H1 (cell line): ENCODE measurements around the gene NELL2. TPM values are rescaled to one million over a fixed set of nuclear protein-coding genes. Genes with fewer than 3 reads are reported as not detected.

Experiments used
- CTCF ChIA-PET: fragments of 300-600 bp; sonication (Branson Sonifier 250); formaldehyde crosslinking; loops from one replicate; lab custom pipeline; 2021; ENCODE audit not compliant: partially characterized antibody; lab: Charles Lee
- POLR2A ChIA-PET: fragments of 300-600 bp; sonication (Branson Sonifier 250); formaldehyde crosslinking; loops from one replicate; lab custom pipeline; 2021; ENCODE audit warnings: inconsistent platforms; ENCODE audit not compliant: partially characterized antibody; lab: Charles Lee
- DNase-seq, 2 experiments: peaks; one replicate each; pipeline versions ENCODE4 v3.0.0 to v3.0.0-alpha.2; 2010 to 2022; ENCODE audit warnings: low spot score in 2 of 2, low read depth in 1 of 2, mixed read lengths in 1 of 2
- FAIRE-seq: peaks from 2 replicates; lab custom pipeline; 2011; peaks lifted over from hg19 to GRCh38; lab: Jason Lieb, UNC
- H2AFZ ChIP-seq: 2 replicates; pipeline ENCODE4 v1.8.1; 2012; ENCODE audit warnings: low read length, inconsistent platforms
- H2AK5ac ChIP-seq: 2 replicates; pipeline ENCODE4 v1.6.1; 2013; ENCODE audit warnings: low read depth, low read length
- H2BK120ac ChIP-seq: replicated peaks from 2 replicates; pipeline ENCODE3; 2013; ENCODE audit warnings: low read depth, low read length, inconsistent platforms
- H2BK12ac ChIP-seq: 2 replicates; pipeline ENCODE4 v1.6.1; 2013; ENCODE audit warnings: low read depth, low read length
- H2BK15ac ChIP-seq: 2 replicates; pipeline ENCODE4 v1.6.1; 2013; ENCODE audit warnings: low read length
- H2BK20ac ChIP-seq: 2 replicates; pipeline ENCODE4 v1.6.1; 2013; ENCODE audit warnings: low read length
- H2BK5ac ChIP-seq: 2 replicates; pipeline ENCODE4 v1.6.1; 2013; ENCODE audit warnings: low read depth, low read length
- H3K14ac ChIP-seq: 2 replicates; pipeline ENCODE4 v1.6.1; 2013; ENCODE audit warnings: inconsistent platforms; ENCODE audit not compliant: insufficient read length
- H3K18ac ChIP-seq: 2 replicates; pipeline ENCODE4 v1.6.1; 2013; ENCODE audit warnings: low read length; ENCODE audit errors: extremely low read depth
- H3K23ac ChIP-seq: 2 replicates; pipeline ENCODE4 v1.6.1; 2013; ENCODE audit warnings: inconsistent platforms; ENCODE audit not compliant: insufficient read length
- H3K23me2 ChIP-seq: 2 replicates; pipeline ENCODE4 v1.6.1; 2013; ENCODE audit warnings: low read depth, low read length
- H3K27ac ChIP-seq: 2 replicates; pipeline ENCODE4 v1.6.1; 2011; ENCODE audit warnings: low read depth, low read length, inconsistent platforms
- H3K27me3 ChIP-seq, 4 experiments: replicated peaks in 1 of 4; 1 replicate in 1 of 4; 2 replicates in 3 of 4; pipeline versions ENCODE4 v1.6.1 to v1.8.1; 2011 to 2013; ENCODE audit warnings: low read length in 3 of 4, mild to moderate bottlenecking in 3 of 4, inconsistent platforms in 2 of 4, mixed read lengths in 2 of 4, moderate library complexity in 1 of 4; ENCODE audit not compliant: control insufficient read depth in 3 of 4, insufficient read depth in 3 of 4; ENCODE audit errors: extremely low read depth in 1 of 4
- H3K36me3 ChIP-seq, 4 experiments: 2 replicates each; pipeline versions ENCODE4 v1.6.1 to v1.8.1; 2011 to 2013; ENCODE audit warnings: mild to moderate bottlenecking in 4 of 4, low read length in 3 of 4, moderate library complexity in 2 of 4, control low read depth in 1 of 4, inconsistent platforms in 1 of 4; ENCODE audit not compliant: insufficient read depth in 4 of 4, control insufficient read depth in 2 of 4
- H3K4ac ChIP-seq: replicated peaks from 2 replicates; pipeline ENCODE3; 2013; ENCODE audit warnings: low read length, low read depth, mixed read lengths, inconsistent platforms; ENCODE audit not compliant: insufficient read length
- H3K4me1 ChIP-seq, 4 experiments: replicated peaks in 1 of 4; 1 replicate in 1 of 4; 2 replicates in 3 of 4; pipeline versions ENCODE4 v1.6.1 to v1.8.1; 2011 to 2013; ENCODE audit warnings: low read length in 3 of 4, inconsistent platforms in 2 of 4, mixed read lengths in 1 of 4; ENCODE audit not compliant: insufficient read depth in 4 of 4, control insufficient read depth in 3 of 4
- H3K4me2 ChIP-seq, 2 experiments: 2 replicates each; pipeline versions ENCODE4 v1.6.1 to v1.8.1; 2011 to 2013; ENCODE audit warnings: low read depth in 2 of 2, low read length in 2 of 2, control low read depth in 1 of 2, inconsistent platforms in 1 of 2, mild to moderate bottlenecking in 1 of 2; ENCODE audit not compliant: insufficient read depth in 1 of 2
- H3K4me3 ChIP-seq, 4 experiments: fragments of 200-600, 300-600 bp in 1 of 4; sonication (generic), shearing (Covaris generic), sonication (Bioruptor Twin) in 1 of 4; 2 replicates each; pipeline versions ENCODE4 v1.5.1 to v1.8.1; 2011 to 2016; ENCODE audit warnings: low read length in 4 of 4, low read depth in 3 of 4, control low read depth in 2 of 4, inconsistent platforms in 2 of 4, mild to moderate bottlenecking in 2 of 4, mixed read lengths in 1 of 4, moderate library complexity in 1 of 4; ENCODE audit not compliant: insufficient read depth in 2 of 4; ENCODE audit errors: extremely low read depth in 1 of 4
- H3K56ac ChIP-seq: replicated peaks from 2 replicates; pipeline ENCODE3; 2013; ENCODE audit warnings: low read depth, mild to moderate bottlenecking, mixed read lengths, low read length, inconsistent platforms; ENCODE audit not compliant: insufficient read length
- H3K79me1 ChIP-seq: 2 replicates; pipeline ENCODE4 v1.6.1; 2013; ENCODE audit warnings: low read depth, low read length, control low read depth
- H3K79me2 ChIP-seq, 2 experiments: 2 replicates each; pipeline versions ENCODE4 v1.6.1 to v1.8.1; 2012 to 2013; ENCODE audit warnings: low read length in 2 of 2, mild to moderate bottlenecking in 2 of 2, inconsistent platforms in 1 of 2; ENCODE audit not compliant: insufficient read depth in 2 of 2, control insufficient read depth in 1 of 2
- H3K9ac ChIP-seq, 4 experiments: replicated peaks in 1 of 4; 1 replicate in 1 of 4; 2 replicates in 3 of 4; pipeline versions ENCODE4 v1.6.1 to v1.8.1; 2011 to 2013; ENCODE audit warnings: low read depth in 3 of 4, low read length in 3 of 4, control low read depth in 2 of 4, mild to moderate bottlenecking in 2 of 4, moderate library complexity in 2 of 4, inconsistent platforms in 1 of 4; ENCODE audit errors: extremely low read depth in 1 of 4
- H3K9me3 ChIP-seq, 2 experiments: 2 replicates each; pipeline versions ENCODE4 v1.6.1 to v1.8.1; 2012 to 2013; ENCODE audit warnings: mild to moderate bottlenecking in 2 of 2, moderate library complexity in 2 of 2, control low read depth in 1 of 2, inconsistent platforms in 1 of 2, low read depth in 1 of 2, low read length in 1 of 2, mixed read lengths in 1 of 2; ENCODE audit not compliant: insufficient read depth in 2 of 2
- H4K20me1 ChIP-seq, 2 experiments: replicated peaks in 1 of 2; 2 replicates each; pipeline versions ENCODE3 to v1.8.1; 2011 to 2013; ENCODE audit warnings: inconsistent platforms in 2 of 2, low read length in 2 of 2, mild to moderate bottlenecking in 1 of 2; ENCODE audit not compliant: insufficient read depth in 2 of 2, control insufficient read depth in 1 of 2
- H4K5ac ChIP-seq: 2 replicates; pipeline ENCODE4 v1.6.1; 2013; ENCODE audit warnings: low read length, low read depth, mixed read lengths, inconsistent platforms; ENCODE audit not compliant: insufficient read length
- H4K8ac ChIP-seq: 2 replicates; pipeline ENCODE4 v1.8.0; 2013; ENCODE audit warnings: mild to moderate bottlenecking, moderate library complexity, low read length, inconsistent platforms; ENCODE audit not compliant: insufficient read depth; ENCODE audit errors: extremely low read depth
- H4K91ac ChIP-seq: replicated peaks from 2 replicates; pipeline ENCODE3; 2013; ENCODE audit warnings: low read length, mixed read lengths, inconsistent platforms; ENCODE audit not compliant: insufficient read length
- ATF3 ChIP-seq: IDR thresholded peaks from 2 replicates; pipeline ENCODE4 v1.6.1; 2011; ENCODE audit warnings: low read depth, mild to moderate bottlenecking, low read length; ENCODE audit not compliant: insufficient read depth
- BACH1 ChIP-seq: IDR thresholded peaks from 2 replicates; pipeline ENCODE4 v1.6.1; 2012; ENCODE audit warnings: low read length, improper control_type of control experiment
- CHD1 ChIP-seq: IDR thresholded peaks from 2 replicates; pipeline ENCODE4 v1.6.1; 2012; ENCODE audit warnings: low read depth, low read length, improper control_type of control experiment
- FOSL1 ChIP-seq: IDR thresholded peaks from 2 replicates; pipeline ENCODE4 v1.6.1; 2011; ENCODE audit warnings: mild to moderate bottlenecking, low read depth, low read length, moderate library complexity; ENCODE audit not compliant: insufficient read depth
- KDM1A ChIP-seq: fragments of 200-600, 300-600 bp; sonication (generic); IDR thresholded peaks from 2 replicates; pipeline ENCODE4 v1.7.1; 2016; ENCODE audit warnings: mild to moderate bottlenecking, low read length, borderline replicate concordance
- KDM4A ChIP-seq: IDR thresholded peaks from one replicate; pipeline ENCODE4 v1.7.1; 2012; ENCODE audit warnings: low read depth, mild to moderate bottlenecking, moderate library complexity, low read length, inconsistent platforms; ENCODE audit not compliant: severe bottlenecking
- POLR2A ChIP-seq, 2 experiments: IDR thresholded peaks; 1 replicate in 1 of 2; 2 replicates in 1 of 2; pipeline ENCODE4 v1.6.1; 2011; ENCODE audit warnings: low read depth in 2 of 2, low read length in 2 of 2, mild to moderate bottlenecking in 2 of 2; ENCODE audit errors: control extremely low read depth in 1 of 2
- RBBP5 ChIP-seq: IDR thresholded peaks from 2 replicates; pipeline ENCODE4 v1.7.1; 2012; ENCODE audit warnings: low read depth, mild to moderate bottlenecking, inconsistent platforms, low read length, moderate library complexity, borderline replicate concordance
- SIRT6 ChIP-seq: IDR thresholded peaks from one replicate; pipeline ENCODE4 v1.7.1; 2012; ENCODE audit warnings: low read length, inconsistent platforms
- SRF ChIP-seq: IDR thresholded peaks from 2 replicates; pipeline ENCODE4 v1.6.1; 2011; ENCODE audit warnings: mild to moderate bottlenecking, low read depth, low read length, moderate library complexity
- TCF12 ChIP-seq: IDR thresholded peaks from 2 replicates; pipeline ENCODE4 v1.6.1; 2011; ENCODE audit warnings: low read depth, mild to moderate bottlenecking, low read length
- polyA plus RNA-seq, 7 experiments: library from polyadenylated mRNA; depleted of rRNA in 3 of 7; stranded (reverse) in 5 of 7; unstranded in 2 of 7; fragments of >200 nt in 5 of 7; fragments of 200-250 nt in 2 of 7; gene quantifications; 1 replicate in 5 of 7; 2 replicates in 1 of 7; 4 replicates in 1 of 7; pipeline versions ENCODE4 v1.2.1 to v1.2.3, GENCODE V29; 2011 to 2013; ENCODE audit warnings: missing spikeins in 2 of 7, mixed read lengths in 2 of 7
- total RNA-seq: library from RNA; stranded (reverse); fragmentation: NEBNext Ultra II Directional; extraction: Animal tissue kit (Norgen Biotek cat#: 25700); gene quantifications from 2 replicates; pipeline ENCODE4 v1.2.1, GENCODE V29; 2021
- TF ChIP-seq, protein P1 (sequence below): IDR thresholded peaks from 2 replicates; pipeline ENCODE4 v1.6.1; 2012; ENCODE audit warnings: inconsistent platforms

Gene NELL2
- total and polyA plus RNA-seq, 2 of the 8 experiments (the other 6 are each of a cell fraction or from before 2014, with no cell fraction given), result 54.2 to 56.8 TPM

DNA sequence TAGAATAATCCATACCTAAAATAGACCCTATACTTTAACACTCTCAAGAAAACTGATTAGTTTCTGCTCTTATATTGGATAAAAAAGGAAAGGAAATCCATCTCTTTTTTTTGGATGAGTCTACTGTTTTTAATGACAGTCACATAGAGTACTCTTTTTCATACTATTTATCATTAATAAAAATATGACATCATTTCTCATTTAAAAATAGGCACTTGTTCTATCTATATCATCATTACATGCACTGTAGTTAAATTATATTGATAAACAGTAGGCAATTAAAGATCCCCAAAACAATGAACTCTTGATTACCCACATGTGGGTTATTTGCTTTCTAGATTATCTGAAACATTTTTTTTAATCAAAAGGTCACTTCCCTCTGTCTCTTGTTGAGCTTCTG, 338.8 kb downstream of the NELL2 start:
- ChIA-PET POLR2A (no interaction called here), CTCF (no interaction called here)
- Histone ChIP-seq H3K9ac (no peak overlapping the region), H2BK12ac (no peak overlapping the region), H2AFZ (no peak overlapping the region), H3K14ac (no peak overlapping the region), H3K23me2 (no peaks in the 10 kb centered on the region), H3K18ac (no peak overlapping the region), H4K20me1 (no peaks in the 10 kb centered on the region), H2BK120ac (no peak overlapping the region), H4K8ac (no peak overlapping the region), H3K36me3 (no peaks in the 10 kb centered on the region), H3K4ac (no peak overlapping the region), H2BK20ac (no peak overlapping the region), H2BK15ac (no peak overlapping the region), H3K27me3 (no peaks in the 10 kb centered on the region), H2AK5ac (no peak overlapping the region), H3K27ac (no peak overlapping the region), H4K91ac (no peak overlapping the region), H2BK5ac (no peak overlapping the region), H3K4me1 (no peaks in the 10 kb centered on the region; a peak in 1 of 7 replicates), H3K9me3 (no peaks in the 10 kb centered on the region), H3K56ac (no peak overlapping the region), H4K5ac (no peak overlapping the region), H3K79me2 (no peaks in the 10 kb centered on the region), H3K23ac (no peak overlapping the region), H3K4me3 (no peak overlapping the region), H3K79me1 (no peaks in the 10 kb centered on the region), H3K4me2 (no peak overlapping the region)
- TF ChIP-seq SIRT6 (no peak), SRF (no peak), RBBP5 (no peak), CHD1 (no peak), POLR2A (IDR thresholded peaks at IDR 0.05; ENCODE audit: control extremely low read depth in 1 of 2, low read depth in 2 of 2, low read length in 2 of 2) (no peak), TCF12 (no peak), KDM1A (no peak), KDM4A (no peak), FOSL1 (no peak), ATF3 (no peak), BACH1 (no peak)
- TF ChIP-seq, protein P1, sequence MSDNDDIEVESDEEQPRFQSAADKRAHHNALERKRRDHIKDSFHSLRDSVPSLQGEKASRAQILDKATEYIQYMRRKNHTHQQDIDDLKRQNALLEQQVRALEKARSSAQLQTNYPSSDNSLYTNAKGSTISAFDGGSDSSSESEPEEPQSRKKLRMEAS, result no peak
- DNase-seq, result no peak
- FAIRE-seq, result no peak
